HG03439 (cell line): ENCODE data around the gene RAPGEF3.
A peak's percentile ranks its signal among the peaks of the same experiment; 100 is the strongest.

ENCODE experiments used
- ATAC-seq: cut with Tn5 transposase; IDR thresholded peaks from one replicate; pipeline ENCODE4 v1.9.1; 2021; ENCODE audit warnings: mild to moderate bottlenecking, moderate library complexity; ENCODE audit not compliant: unreplicated experiment

Gene RAPGEF3

DNA sequence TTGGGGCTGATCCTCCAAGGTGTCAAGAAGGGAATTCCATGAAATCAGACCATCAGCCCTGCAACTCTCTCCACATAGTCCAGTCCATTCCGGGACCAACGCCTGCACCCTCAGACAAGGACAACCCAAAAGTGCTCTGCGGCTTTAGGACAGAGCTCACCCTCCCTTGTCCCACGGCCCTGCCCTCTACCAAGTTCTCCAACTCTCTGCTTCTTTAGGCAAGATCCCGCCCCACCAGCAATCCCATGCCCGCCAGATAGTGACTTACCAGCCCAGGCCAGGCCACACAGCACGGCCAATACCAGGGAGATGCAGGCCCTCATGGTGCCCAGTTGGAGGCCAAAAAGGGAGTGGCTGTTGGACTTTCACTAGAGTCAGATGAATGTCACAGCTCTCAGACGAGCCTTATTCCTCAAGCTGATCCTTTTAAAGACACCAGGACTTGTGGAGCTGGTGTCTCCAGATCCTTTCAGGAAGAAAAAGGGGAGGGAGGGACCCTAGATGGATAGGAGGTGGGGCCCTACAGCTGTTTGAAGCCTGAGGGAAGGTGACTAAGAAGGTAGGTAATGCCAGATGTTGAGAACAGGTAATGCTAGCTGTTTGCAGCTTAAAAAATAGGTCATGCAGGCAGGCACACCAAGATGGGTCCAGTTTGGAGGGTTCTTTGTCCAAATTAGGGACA is 33.4 kb downstream of the RAPGEF3 start, which contains the start of gene ENDOU:
Gene ENDOU (minus strand): TSS at position 400 of the 682 bp plus-strand sequence. CDS start 77 bp downstream, at position 323.
- ATAC-seq: no peak

DNA sequence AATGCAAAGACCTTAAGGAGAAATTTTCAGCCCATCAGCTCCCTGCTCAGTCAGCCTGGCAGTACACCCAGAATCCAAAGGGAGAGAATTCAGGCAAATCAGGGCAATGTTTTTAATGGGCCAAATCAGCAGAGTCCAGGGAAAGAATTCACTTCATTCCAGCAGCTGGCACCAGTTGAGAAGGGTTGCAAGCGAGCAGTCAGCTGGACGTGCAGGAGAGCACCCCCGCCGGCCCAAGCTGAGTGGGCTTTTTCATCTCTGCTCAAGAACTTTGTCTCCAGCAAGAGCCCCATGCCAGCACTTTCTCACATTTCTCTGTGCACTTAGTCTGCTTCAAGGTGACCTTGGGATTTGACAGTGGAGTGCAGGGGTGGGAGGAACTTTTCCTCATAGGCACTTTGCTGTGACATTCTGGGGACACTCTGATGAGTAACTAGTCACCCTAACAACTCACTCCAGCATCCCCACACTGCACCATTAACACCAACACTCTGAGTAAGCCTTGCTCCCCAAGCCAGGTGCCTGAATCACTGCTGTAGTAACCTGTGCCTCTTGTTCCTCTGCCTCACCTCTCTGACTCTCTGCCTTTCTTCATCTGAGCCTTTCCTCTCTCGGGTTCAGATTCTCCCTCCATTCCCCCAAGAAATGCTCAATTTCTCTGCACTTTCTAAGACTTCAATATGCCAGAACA is 35.6 kb downstream of the RAPGEF3 start:
- no peak for ATAC-seq

DNA sequence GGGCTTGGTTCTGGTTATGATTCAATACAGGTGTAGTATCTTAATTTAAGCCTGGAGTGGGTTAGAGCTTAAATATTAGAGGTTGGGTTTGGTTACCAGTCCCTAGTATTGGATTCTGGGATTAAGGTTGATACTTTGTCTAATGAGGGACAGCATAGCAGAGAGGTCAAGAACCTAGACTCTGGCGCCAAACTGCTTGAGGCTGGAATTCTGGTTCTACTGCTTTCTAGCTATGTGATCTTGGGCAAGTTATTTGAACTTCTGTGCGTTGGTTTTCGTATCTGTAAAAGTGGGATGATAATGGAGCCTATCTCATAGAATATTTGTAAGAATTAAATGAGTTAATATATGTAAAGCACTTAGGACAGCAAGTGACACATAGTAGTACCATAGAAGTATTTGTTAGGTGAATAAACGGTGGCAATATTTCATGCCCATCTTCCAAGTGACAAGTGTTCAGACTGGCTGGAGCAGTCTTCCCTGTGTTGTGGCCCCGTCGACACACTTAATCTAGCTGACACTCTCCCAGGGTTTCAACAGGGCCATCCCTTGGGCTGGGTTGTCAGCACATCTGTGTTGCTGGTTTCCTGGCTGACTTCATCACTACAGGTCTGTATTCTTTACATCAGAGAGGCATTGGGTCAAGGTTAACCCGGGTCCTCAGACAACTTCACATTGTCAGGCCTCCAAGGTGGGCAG is 36.4 kb downstream of the RAPGEF3 start:
- ATAC-seq: no peak

DNA sequence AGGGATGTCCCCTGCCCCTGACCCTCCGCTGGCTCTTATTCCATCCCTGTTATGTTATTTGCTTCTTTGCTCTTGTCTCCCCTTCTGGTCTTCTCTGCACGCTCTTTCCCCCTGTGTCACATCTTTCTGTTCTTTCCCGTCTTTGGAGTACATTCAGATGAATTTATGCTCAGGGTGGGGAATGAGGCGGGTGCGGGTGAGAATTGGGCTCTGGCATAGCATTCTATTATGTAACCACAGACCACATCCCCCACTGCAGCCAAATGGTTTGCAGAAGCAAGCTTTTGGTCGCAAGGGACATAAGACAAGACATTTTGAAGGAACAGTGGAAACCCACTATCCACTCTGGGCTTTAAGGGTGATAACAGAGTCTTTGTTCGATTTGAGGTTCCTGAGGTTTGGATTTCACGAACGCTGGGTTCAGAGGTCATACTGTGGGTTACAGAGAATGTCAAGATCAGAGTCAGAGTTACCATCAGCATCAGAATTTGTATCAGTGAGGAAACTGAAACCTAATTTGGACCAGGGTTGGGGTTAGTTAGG is 37.2 kb downstream of the RAPGEF3 start:
- ATAC-seq: no peak

DNA sequence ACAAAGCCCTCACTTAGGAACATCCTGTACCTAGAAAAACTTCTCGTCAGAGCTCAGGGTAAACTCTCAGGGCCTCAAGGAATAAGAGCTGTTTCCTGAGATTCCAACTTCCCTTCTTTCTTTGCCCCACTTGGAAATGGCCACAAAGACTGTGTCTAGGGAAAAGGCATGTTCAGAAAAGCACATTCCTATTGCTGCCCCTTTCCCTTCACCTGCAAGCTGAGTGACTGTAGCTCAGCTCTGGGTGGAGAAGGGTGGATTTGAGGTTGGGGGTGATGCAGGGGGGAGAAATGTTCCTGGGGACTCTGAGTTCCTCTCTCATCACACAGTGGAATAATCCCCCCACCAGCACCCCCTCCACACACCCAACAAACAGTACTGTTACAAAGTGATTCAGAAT is 40.1 kb downstream of the RAPGEF3 start:
- ATAC-seq: no peak

DNA sequence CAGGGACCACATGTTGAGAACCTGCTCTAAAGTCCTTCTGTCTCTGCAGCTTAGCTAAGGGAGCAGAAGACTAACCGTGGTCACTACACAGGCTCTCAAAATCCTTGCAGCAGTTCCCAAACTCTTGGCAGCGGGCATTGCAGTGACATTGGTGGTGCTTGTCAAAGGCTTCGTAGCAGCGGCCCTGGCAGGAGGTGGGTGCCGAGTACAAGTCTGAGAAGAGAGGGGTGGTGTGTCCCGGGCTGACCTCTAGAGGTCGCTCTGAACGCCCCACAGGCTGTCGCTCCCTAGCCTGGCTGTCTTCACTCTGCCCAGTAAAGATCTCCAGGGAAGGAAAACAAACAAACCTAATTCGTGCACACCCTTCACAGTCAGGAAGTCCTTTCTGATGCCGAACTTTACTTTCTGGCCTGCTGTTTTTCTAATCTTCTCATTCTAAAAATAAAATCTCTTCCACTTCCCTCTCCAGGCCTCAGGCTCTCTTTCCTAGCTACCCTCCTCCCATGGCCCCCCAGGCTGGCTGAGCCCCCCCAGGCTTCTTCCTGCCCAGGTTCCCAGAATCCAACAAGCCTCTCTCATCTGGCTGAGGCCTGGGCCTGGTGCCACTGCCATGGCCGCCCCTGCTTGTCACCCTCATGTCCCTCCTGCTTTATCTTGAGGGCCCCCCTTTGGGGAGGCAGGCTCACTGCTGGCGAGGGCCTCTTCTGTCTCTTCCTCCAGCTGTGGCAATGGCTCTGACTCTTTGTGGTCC is 41.1 kb downstream of the RAPGEF3 start:
- no peak for ATAC-seq

DNA sequence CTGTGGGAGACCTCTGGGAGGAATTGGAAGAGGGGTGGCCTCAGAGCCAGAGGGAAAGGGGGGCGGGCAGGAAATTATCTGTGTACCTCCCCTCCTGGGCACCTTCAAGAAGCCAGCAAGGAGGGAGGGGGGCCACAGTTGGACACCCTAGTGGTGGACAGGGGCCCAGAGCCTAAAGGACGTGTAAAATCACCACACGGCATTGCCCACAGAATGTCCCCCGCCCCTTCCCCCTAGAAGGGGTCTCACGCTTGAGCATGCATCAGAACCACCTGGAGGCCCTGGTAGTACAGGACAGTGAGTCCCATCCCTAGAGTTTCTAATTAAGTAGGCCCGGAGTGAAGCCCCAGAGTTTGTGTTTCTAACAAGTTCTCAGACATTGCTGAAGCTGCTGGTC is 41.6 kb downstream of the RAPGEF3 start:
- no peak for ATAC-seq

DNA sequence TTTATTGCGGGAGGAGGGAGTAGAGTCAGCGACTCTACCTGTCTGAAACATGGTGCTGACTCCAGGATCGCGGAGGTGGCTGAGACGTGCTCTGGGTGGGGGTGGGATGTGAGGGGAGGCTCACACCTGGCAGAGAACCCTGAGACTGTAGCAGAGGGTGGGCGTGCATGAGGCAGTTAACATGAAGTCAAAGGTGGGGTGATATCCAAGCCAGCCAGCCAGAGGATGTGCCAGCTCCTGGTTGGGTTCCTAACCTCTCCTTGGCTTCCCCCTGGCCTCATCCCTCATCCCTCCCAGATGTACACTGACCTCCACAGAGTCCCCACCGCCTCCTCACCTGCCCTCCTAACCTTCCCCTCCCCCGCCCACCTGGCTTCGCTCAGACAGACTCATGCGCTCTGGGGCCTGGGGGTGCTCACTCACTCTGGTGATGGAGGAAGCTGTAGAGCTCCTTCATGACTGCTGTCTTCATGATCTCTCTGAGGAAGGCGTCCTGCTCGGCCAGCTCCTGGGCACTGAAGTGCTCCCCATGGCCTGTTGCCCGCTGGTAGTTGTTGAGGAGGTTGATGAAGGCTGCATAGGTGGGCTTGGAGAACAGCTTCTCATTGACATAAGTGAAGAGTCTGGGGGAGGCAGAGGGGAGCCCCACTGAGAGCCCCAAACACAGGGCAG is 42.7 kb downstream of the RAPGEF3 start:
- ATAC-seq: no peak

DNA sequence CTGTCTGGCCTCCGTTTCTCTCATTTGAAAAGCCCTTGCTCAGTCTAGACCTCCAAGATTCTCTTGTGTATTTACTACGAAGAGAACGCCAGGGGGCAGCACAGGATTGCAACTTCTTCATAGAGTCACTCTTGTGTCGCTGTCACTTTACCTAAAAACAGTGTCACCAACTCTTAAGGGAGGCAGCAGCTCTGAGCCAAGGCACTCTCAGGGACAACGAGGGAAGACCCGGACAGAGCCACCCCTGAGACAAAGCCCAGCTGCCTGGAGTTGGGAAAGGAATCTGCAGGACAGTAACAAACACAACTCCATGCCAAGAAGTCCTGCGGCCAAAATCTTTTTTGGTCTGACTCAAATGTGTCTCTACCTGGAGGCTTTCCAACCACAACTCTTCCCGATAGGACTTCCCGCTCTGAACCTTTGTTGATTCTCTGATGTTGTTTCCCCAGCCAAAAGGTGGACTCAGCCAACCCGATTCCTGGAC is 43.2 kb downstream of the RAPGEF3 start:
- peak; percentile 79 for ATAC-seq

DNA sequence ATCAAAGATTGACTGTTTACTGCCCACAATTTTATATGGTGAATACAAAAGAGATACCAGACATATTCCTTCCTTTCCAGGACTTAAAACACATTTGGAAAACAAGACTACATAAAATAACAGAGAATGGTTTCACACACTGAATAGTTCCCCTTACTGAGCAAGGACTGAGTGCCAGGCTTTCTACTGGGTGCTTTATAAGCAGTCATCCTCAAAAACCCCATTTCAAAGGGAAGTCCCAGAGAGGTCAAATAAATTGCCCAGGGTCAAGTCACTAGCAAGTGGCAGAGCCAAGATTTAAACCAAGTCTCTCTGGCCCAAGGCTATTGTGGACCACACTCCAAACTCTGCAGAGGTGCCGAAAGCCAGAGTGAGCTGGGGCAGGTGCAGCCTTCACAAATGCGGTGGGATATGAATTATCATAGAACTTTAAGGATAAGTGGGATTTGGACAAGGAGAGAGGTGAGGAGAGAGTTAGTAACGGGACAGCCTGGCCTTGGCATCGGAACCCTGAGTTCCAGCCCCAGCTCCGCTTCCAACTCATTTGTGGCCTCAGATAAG is 43.8 kb downstream of the RAPGEF3 start:
- ATAC-seq: peak; percentile 7

DNA sequence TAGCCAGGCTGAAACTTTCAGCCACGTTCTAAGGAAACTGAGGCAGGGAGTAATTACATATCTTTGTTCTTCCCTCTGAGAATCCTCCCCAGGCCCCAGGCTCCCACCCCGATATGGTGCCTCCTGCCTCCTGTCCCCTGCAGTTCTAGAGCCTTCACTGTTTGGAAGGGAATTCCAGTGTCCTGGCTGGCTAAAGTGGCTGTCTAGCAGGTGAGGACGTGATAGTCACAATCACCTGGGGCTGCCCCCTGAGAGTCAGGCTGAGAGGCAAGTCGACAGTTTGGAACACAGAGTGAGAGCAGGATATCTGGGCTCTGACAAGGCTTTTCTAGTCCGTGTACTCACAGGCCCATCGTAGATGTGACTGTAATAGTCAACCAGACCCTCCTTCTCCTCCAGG is 46.5 kb downstream of the RAPGEF3 start:
- no peak for ATAC-seq

DNA sequence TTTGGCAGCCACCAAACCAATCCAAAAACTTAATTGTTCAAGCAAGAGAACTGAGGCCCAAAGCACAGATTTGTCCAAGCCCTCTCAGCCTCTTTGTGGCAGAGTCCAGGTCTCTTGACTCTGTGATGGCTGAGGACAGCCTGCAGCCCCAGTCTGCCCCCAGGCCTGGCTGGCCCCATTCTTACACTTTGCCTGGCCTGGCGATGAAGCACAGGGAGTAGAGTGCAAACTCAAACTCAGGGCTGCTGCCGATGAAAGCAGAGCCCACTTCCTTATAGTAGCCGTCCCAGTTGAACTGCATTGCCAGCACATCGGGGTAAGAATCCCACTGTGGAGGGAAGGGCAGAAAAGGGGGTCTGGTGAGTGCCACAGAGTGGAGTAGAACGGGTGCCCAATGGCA is 47.2 kb downstream of the RAPGEF3 start:
- no peak for ATAC-seq

DNA sequence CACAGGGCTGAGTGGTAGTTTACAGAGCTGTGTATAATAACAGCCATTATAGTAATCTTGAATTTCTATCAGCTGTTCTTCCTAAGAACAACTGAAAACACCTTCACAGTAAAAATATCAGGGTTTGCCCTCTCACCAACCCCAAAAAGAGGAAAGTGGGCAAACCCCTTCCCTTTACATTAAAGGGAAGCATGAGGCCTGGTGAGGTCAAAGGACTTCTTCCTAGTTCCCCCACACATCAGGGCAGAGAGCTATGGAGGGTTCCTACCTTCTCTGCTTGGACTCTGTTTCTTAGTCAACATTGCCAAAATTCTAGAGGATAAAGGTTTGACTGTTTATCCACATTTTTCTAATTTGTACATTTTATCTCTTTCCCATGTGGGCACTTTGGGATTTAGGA is 48.4 kb downstream of the RAPGEF3 start:
- no peak for ATAC-seq

DNA sequence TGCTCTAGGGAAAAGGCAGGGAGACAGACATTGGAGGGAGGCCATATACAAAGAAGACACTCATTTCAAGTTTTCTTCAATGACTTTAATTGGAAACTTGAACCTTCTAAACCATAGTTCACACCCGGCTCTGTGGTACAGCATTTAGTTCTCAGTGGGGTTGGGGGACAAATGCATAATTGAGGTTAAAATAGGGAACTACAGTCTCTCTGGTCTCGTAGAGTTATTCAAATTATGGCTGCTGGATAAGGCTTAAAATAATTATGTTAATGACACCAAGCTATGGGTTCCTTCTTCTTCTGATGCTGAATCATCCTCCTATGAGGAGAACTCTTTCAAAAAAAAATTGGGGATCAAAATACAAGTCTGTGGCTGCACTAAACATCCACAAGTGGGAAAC is 49.0 kb downstream of the RAPGEF3 start:
- ATAC-seq: no peak

DNA sequence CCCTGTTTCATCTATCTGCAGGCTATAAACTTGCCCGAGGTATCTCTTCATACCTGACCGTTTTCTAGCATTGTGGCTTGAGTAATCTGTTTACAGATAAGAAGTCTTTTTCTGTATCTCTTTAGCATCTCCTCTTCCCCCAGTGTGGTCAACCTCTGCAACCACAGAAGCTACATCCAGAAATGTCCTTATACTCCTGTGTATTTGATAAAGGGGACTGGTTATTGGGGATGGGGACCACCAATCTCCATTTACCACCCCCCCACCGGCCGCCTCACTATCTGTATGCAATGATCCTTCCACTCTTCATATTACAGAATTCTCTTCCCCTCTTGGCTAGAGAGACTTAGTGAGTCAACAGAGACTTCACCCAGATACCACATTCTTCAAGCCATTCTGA is 49.4 kb downstream of the RAPGEF3 start:
- ATAC-seq: no peak

DNA sequence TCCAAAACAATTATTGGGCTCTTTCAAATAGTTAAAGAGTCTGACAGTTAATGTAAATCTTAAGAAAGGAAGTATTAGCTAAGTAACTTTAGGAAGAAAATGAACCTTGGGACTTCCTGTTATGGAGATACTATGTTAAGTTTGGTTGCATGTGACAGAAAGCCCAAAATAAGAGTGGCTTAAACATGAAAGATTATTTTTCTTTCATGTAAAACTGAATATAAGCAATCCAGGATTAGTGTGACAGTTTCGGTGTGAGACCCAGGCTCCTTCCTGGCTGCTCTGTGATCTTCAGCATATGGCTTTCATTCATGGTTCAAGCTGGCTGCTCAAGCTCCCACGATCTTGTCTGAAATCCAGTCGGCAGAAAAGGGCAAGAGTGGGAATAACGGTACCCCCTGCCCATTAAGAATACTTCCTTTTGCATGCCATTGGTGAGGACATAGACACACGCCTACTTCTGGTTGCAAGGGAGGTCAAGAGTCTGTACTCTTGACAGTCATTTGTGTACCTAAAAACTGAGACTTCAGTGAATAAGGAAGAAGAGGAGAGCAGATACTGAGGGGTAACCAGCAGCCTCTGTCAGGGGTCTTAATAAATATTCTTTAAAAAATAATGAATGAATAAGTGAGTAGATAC is 50.7 kb downstream of the RAPGEF3 start:
- ATAC-seq: no peak

DNA sequence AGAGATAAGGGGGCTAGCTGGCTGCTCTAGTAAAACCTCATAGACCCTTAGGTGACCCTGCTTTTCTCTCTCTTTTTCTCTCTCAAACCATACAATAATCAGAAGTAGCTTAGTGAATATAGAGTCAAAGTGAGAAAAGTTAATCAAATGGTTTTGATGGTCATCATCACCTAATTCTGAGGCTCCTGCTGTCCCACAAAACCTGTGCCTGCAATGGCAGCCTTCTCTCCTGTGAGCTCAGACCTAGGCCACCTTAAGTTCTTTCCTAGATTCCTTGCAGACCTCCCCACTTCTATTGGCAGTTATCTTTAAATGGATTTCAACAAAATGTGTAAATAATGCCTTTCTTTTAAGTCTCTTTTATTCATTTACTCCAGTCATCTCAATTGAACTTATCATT is 51.3 kb downstream of the RAPGEF3 start:
- no peak for ATAC-seq

DNA sequence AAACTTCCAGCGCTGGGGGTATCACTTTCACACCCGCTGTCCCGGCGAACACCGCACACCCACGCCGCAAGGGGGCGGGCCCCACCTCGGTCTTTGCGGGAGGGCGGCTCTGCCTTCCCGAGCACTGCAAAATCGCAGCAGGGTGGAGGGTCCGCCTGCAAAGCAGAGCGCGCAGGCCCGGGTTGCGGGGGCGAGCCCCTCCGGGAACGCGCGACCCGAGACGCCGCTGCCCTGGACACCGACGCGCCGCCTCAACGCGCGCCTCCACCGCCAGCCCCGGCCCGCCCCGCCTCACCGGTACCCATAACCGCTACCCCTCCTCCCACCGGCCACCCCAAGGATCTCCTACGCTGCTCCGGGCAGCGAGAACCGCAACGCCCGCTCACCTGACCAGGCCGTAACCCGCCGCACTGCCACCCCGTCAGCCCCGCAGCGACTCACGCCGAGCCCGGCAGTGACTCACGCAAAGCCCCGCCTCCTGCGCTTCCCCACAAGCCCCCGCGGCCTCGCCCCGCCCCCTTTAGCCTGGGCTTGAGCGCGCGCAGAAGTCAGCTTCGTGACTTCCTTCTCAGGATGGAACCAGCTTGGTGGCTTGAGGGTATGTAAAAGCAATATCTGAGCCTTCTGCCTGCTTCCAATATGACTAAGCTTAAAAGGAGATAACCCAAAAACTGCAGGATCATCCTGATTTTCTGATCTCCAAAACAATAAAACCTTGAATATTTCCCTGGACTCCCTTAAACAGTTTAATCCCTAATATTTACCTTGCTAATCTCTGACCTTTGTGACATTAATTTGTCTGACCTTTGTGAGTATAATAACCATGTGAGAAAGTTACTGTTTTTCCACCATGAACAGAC is 52.9 kb downstream of the RAPGEF3 start, which contains the start of gene RPAP3:
Gene RPAP3 (minus strand): TSS at position 465 of the 860 bp plus-strand sequence. CDS start 3,190 bp downstream, outside the sequence.
- ATAC-seq: peak; percentile 78

DNA sequence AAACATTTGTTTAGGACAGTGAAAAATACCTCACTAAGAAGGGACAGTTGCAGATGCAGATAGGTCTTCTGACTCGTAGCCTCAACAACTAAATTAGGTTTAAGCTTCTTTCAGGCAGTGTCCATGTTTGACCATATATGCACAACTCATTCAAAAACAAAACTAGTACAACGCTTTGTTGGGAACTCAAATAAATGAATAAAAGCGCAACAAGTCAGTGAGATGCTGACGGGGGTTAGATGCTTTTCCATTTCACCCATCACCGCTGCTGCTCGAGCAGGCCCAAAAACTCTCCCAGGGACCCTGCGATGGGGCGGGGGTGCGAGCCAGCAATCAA is 53.5 kb downstream of the RAPGEF3 start:
- no peak for ATAC-seq
